HG02973 (cell line): ENCODE data around the gene CPB2.

Experiments
- ATAC-seq: cut with Tn5 transposase; IDR thresholded peaks from one replicate; pipeline ENCODE4 v1.9.1; 2021; ENCODE audit warnings: moderate library complexity; ENCODE audit not compliant: unreplicated experiment

Gene CPB2

DNA sequence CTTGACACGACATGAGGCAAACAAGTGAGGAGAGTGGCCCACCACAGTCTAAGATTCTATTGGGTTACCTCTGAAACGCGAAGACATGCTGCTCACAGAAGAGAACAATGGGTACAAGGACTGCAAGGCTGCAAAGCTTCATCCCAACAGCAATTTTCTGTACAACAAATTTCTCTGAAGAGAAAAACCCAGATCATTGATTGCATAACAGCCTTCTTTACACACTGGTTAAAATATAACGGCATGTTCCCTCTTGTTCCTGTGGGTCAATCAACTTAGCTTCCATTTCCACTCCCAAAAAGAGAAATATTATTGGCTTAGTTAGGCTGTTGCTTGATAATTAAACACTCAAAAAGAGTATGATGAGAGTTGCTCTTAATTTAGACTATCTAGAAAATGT lies at the start of gene CPB2:
Gene CPB2 (minus strand): TSS at position 166 of the 400 bp plus-strand sequence. CDS start 24 bp downstream, at position 142.
- no peak for ATAC-seq

GRCh38 chr13:46154136-46154801 lies 49.4 kb upstream of the CPB2 start:
- ATAC-seq, result no peak

GRCh38 chr13:46152627-46153328 lies 47.9 kb upstream of the CPB2 start:
- no peak for ATAC-seq

- ATAC-seq, result no peak
These were observed 45.4 kb upstream of the CPB2 start for GRCh38 chr13:46150134-46150693.

GRCh38 chr13:46149272-46150133 lies 44.7 kb upstream of the CPB2 start:
- no peak for ATAC-seq

- no peak for ATAC-seq
These were observed 42.1 kb upstream of the CPB2 start for GRCh38 chr13:46146898-46147297.

DNA sequence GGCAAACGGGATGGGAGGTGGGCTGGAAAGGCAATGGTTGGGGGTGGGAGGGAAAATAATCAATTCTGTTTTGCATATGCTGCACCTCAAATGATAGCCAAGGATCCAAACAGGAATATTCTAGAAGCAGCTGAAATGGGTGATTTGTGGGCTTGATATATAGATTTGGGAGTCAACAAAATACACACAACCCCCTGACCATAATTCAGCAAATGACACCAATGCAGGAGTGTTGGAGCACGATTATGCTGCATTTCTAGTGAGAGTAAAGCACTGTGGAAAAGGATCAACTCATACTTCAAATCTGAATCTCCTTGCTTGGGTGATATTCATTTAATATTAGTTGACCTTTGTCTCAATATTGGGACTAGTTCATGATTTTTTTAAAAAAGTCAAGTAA lies 41.1 kb upstream of the CPB2 start:
- ATAC-seq, result no peak

- no peak for ATAC-seq
These were observed 40.3 kb upstream of the CPB2 start for GRCh38 chr13:46145135-46145534.

DNA sequence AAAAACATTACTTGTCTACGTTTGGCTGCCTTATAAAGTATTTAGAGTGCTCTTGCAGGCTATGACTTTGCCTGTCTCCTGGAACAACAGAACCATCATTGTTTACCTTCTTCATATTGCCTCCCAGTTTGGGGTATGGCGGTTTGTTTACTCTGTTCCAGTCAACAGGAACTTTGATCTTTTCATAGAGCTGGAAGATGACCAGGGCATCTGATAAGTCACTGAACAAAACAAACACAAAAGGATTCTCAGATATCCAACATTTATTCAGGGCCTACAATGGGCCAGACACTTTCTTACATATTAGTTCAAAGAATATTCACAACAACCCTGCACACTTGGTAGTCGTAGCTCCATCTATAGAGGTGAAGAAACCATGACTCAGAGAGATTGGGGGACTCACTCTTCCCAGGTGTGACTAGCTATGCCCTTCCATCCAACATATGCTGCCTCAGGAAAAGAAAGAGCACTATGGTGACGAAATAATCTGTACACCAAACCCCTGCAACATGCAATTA lies 38.4 kb upstream of the CPB2 start:
- ATAC-seq, result no peak

GRCh38 chr13:46142776-46143175 lies 37.9 kb upstream of the CPB2 start:
- ATAC-seq, result no peak

DNA sequence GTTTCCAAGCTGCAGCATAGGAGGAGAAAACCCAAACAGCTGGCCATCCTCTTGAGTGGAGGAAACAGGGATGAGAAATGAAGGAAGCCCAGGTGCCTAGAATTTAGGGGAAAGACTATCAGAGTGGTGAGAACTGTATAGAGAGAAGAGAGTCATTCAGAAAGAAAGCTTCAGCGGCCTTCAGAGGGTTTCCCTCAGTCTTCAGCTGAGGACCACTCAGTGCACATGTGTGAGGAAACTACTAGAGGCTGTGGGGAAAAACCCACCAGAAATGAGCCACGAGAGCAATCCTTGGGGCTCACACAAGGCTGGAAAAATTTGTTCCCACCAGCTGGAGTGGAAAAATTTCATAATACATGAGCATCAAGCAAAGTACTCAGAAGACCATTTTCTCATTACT lies 35.2 kb upstream of the CPB2 start:
- ATAC-seq, result no peak

GRCh38 chr13:46137627-46138317 lies 32.9 kb upstream of the CPB2 start:
- no peak for ATAC-seq

- ATAC-seq, result no peak
These were observed 31.9 kb upstream of the CPB2 start for GRCh38 chr13:46136688-46137087.

- ATAC-seq, result no peak
These were observed 30.2 kb upstream of the CPB2 start for GRCh38 chr13:46134961-46135522.

DNA sequence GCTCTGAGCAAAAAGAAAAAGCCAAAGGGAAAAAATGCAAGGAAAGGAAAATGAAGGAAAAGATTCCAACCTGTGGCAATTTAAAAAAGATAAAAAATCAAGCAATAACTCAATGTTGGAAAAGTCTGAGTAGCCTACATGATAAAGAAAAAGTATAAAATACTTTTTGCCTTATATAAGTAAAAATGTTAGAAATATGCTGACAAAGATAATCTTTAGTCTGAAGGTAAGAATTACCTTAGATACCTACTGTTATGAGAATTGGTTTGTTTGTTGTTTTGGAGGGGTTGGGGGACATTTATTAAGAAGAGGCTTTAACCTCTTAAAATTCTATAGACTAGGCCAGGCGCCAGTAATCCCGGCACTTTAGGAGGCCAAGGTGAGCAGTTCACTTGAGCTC lies 29.7 kb upstream of the CPB2 start:
- ATAC-seq, result no peak

DNA sequence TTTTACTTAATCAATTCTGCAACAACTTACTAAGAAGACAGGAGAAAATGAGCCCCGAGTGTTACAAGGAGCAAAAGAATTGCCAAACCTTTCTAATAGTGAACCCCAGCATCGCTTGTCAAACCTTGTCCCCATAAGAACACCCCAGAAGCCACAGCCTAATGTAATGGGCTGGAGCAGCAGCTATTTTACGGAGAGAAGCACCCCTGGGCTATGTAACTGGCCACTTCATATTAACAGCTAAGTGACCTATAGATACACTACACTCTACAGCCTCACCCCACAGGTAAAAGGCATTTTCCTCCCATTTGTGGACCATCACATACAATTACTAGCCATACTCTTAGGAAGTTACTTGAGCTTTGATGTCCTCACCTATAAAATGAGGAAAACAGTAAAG lies 27.3 kb upstream of the CPB2 start:
- ATAC-seq, result no peak

DNA sequence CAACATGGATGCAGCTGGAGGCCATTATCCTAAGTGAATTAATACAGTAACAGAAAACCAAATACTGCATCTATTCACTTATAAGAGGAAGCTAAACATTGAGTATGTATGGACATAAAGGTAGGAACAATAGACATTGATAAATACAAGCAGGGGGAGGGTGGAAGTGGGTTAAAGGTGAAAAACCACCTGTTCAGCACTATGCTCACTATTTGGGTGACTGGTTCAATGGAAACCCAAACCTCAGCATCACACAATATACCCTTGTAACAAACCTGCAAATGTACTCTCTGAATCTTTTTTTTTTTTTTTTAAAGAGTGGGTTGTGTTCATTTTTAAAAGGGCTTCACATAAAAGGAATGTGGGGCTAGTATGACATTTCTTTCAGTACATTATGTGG lies 26.9 kb upstream of the CPB2 start:
- no peak for ATAC-seq

DNA sequence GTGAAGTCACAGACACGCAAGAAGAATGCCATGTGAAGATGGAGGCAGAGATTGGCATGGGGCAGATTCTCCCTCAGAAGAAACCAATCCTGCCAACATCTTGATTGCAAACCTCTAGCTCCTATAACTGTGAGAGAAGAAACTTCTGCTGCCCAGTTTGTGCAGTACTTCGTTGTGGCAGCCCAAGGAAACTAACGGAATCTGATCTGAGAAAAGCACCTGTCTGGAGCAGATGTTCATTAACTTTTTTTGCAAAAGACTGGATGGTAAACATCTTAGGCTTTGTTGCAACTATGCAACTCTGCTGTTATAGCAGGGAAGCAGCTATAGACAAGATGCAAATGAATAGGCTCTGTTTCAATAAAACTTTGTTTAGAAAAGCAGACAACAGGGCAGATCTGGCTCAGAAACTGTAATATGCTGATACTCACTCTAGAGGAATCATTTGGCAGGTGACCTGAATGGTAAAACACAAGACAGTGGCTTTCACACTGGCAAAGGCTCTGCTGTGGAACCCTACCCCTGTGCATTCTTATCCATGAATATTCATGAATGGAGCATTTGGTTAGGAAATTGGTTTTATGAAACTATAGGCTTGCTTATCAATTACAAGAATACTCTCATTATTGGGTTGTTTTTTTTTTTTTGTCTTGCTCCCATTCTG lies 25.3 kb upstream of the CPB2 start:
- ATAC-seq, result no peak

DNA sequence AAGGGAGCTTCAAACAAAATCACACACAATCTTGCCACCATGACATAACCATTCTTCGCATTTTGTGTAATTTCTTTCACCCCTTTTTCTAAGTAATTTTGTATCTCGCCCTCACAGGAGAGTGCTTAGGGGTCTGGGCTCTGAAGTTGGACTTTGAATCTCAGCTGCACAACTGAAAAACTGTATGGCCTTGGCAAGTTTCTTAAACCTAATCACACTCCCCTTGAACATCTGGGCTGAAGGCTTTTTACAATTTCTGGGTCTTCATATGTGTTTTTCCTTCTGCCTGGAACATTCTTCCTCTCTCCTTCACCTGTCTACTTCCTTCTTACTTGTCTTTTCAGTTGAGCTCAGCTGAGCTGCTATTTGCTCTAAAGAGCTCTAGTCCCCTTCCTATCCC lies 24.3 kb upstream of the CPB2 start:
- no peak for ATAC-seq
